GM21723 (cell line): Measurements from ENCODE around the gene CTSG.
"Not testable (repeated sequence)": the region's sequence is repeated elsewhere in the genome, so short reads cannot be mapped to it uniquely, and the experiment has no call there.

Experiments used
- ATAC-seq: cut with Tn5 transposase; IDR thresholded peaks from one replicate; pipeline ENCODE4 v1.9.1; 2021; ENCODE audit warnings: mild to moderate bottlenecking, moderate library complexity; ENCODE audit not compliant: unreplicated experiment

The CTSG gene

DNA sequence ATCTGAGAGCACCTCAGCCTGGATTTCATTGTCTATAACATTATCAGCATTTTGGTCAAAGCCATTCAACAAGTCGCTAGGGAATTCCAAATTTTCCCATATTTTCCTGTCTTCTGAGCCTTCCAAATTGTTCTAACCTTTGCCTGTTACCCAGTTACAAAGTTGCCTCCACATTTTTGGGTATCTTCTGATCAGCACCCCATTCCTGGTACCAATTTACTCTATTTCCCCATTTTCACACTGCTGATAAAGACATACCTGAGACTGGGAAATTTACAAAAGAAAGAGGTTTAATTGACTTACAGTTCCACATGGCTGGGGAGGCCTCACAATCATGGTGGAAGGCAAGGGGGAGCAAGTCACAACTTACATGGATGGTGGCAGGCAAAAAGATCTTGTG, 27.0 kb downstream of the CTSG start:
- not testable (repeated sequence) for ATAC-seq

DNA sequence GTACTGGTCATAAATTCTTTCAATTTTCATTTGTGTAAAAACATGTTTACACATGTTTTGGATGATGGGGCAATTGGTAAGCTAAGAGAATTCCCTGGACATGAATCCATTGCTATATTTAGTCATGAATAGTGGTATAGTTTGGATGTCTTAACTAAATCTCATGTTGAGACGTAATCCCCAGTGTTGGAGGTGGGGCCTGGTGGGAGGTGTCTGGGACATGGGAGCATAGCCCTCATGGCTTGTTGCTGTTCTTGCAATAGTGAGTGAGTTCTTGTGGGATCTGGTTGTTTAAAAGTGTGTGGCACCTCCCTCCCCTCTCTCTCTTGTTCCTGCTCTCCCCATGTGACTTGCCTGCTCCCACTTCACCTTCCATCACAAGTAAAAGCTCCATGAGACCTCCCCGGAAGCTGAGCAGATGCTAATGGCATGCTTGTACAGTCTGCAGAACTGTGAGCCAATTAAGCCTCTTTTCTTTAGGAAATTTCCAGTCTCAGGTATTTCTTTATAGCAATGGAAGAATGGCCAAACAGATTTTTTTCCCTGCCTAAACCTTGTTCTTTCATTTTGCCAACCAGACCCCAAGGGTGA, 33.6 kb downstream of the CTSG start:
- ATAC-seq: no peak

DNA sequence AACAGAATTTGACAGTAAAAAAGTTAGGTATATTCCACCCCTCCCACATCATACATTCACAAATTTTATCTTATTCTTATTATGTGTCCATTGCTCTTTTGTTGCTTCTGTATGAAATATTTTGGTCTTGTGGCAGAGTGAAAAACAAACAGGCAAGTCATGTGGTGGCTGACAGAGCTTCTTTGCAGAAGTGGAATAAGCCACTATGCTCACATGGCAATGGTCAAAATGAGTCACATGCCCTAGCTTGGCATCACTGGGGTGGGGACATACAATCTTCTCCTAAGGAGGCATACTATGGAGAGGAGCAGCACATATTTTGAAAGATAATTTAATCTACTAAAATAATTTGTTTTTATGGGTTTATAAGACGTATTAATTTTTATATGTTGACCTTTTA, 40.3 kb downstream of the CTSG start:
- ATAC-seq: no peak

DNA sequence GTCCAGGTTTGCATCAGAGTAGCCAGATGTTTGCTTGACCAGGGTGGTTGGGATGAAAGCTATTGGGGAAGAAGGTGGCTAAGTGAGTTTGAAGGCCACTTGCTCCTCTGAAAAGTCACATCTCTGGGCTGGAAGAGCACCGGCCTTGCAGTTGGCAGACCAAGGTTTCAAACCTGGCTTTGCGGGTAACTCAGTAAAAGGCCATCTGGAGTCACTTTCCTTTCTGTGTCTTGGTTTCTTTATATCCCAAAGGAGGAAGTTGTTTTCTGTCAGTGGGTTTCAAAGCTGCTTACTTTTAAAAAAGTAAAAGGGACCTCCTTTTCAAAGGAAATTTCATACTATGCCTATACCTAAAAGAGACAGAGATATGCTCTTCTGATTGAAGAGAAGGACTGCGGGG, 41.8 kb downstream of the CTSG start:
- no peak for ATAC-seq

- not testable (repeated sequence) for ATAC-seq
Measured at GRCh38 chr14:24525877-24526620, 50.0 kb downstream of the CTSG start.
